Stimulated activated CD8-positive, alpha-beta memory T cell treated with anti-CD3 and anti-CD28 coated beads, Interleukin-4, amount 100 ng/mL, for 1 hour (primary cell): ENCODE measurements around the gene CNGA4.
"Not testable (repeated sequence)": the region's sequence is repeated elsewhere in the genome, so short reads cannot be mapped to it uniquely, and the experiment has no call there.

Experiments used
- DNase-seq, 2 donors: peaks; one replicate each; pipeline ENCODE4 v3.0.0-alpha.2; 2020; ENCODE audit warnings: low read depth in 2 of 2, low spot score in 1 of 2

CNGA4 gene

GRCh38 chr11:6260207-6260726 lies 21.4 kb downstream of the CNGA4 start:
- DNase-seq: no peak

- no peak for DNase-seq
These were observed 24.8 kb downstream of the CNGA4 start for GRCh38 chr11:6263662-6264061.

GRCh38 chr11:6268820-6269219 lies 29.9 kb downstream of the CNGA4 start:
- DNase-seq: no peak

GRCh38 chr11:6269994-6270393 lies 31.1 kb downstream of the CNGA4 start:
- no peak for DNase-seq

- no peak for DNase-seq
These were observed 31.8 kb downstream of the CNGA4 start for GRCh38 chr11:6270584-6271246.

GRCh38 chr11:6271598-6271997 lies 32.7 kb downstream of the CNGA4 start:
- no peak for DNase-seq

- DNase-seq: no peak
These were observed 34.3 kb downstream of the CNGA4 start for GRCh38 chr11:6273188-6273587.

- not testable (repeated sequence) for DNase-seq
These were observed 41.9 kb downstream of the CNGA4 start for GRCh38 chr11:6280809-6281208.

GRCh38 chr11:6283453-6284023 lies 44.6 kb downstream of the CNGA4 start:
- DNase-seq: no peak

GRCh38 chr11:6284250-6284649 lies 45.4 kb downstream of the CNGA4 start:
- no peak for DNase-seq

GRCh38 chr11:6285019-6285418 lies 46.1 kb downstream of the CNGA4 start:
- DNase-seq: no peak
